SK-N-SH (cell line): Measurements from ENCODE around the gene SNX17. TPM values are rescaled to one million over a fixed set of nuclear protein-coding genes. Genes with fewer than 3 reads are reported as not detected.

ENCODE experiments used
- CTCF ChIA-PET: fragments of 300-600, 350-600 bp; formaldehyde crosslinking; extraction: SDS; loops from one replicate; lab custom pipeline; 2021; lab: Yijun Ruan, JAX
- POLR2A ChIA-PET: fragments of 350-600 bp; sonication (Branson Sonifier 250); formaldehyde crosslinking; extraction: SDS; loops from one replicate; lab custom pipeline; 2020; ENCODE audit warnings: antibody characterized with exemption, inconsistent platforms; lab: Yijun Ruan, JAX
- DNase-seq: peaks from one replicate; pipeline ENCODE4 v3.0.0; 2012
- H2AFZ ChIP-seq: fragments of 200-600 bp; sonication (generic); 2 replicates; pipeline ENCODE4 v1.8.1; 2016; ENCODE audit warnings: antibody characterized with exemption, mild to moderate bottlenecking, low read depth
- H3F3A ChIP-seq: fragments of 200-600 bp; sonication (generic); replicated peaks from 2 replicates; pipeline ENCODE3; 2016; ENCODE audit warnings: antibody characterized with exemption, mild to moderate bottlenecking; ENCODE audit not compliant: insufficient read depth
- H3K27ac ChIP-seq, 2 experiments: fragments of 200-500 bp in 1 of 2; fragments of 200-600 bp in 1 of 2; sonication (Bioruptor generic) in 1 of 2; sonication (generic), shearing (Covaris generic) in 1 of 2; 2 replicates each; pipeline versions ENCODE4 v1.5.1 to v1.6.1; 2014 to 2016; ENCODE audit warnings: low read depth in 2 of 2, inconsistent platforms in 1 of 2, low read length in 1 of 2, mild to moderate bottlenecking in 1 of 2, mixed read lengths in 1 of 2
- H3K27me3 ChIP-seq: fragments of 200-600 bp; sonication (generic), shearing (Covaris generic); 2 replicates; pipeline ENCODE4 v1.6.1; 2016; ENCODE audit warnings: mixed run types; ENCODE audit not compliant: insufficient read depth
- H3K36me3 ChIP-seq, 2 experiments: fragments of 200-500 bp in 1 of 2; fragments of 200-600 bp in 1 of 2; sonication (Bioruptor generic) in 1 of 2; sonication (generic) in 1 of 2; replicated peaks in 1 of 2; 2 replicates each; pipeline versions ENCODE3 to v1.5.1; 2014 to 2016; ENCODE audit warnings: low read length in 1 of 2, mild to moderate bottlenecking in 1 of 2; ENCODE audit not compliant: insufficient read depth in 2 of 2, control insufficient read depth in 1 of 2
- H3K4me1 ChIP-seq, 2 experiments: fragments of 200-500 bp in 1 of 2; fragments of 200-600 bp in 1 of 2; sonication (Bioruptor generic) in 1 of 2; sonication (generic), shearing (Covaris generic) in 1 of 2; 2 replicates each; pipeline versions ENCODE4 v1.5.1 to v1.6.1; 2014 to 2016; ENCODE audit warnings: low read depth in 1 of 2, low read length in 1 of 2, mixed run types in 1 of 2; ENCODE audit not compliant: insufficient read depth in 2 of 2, control insufficient read depth in 1 of 2
- H3K4me2 ChIP-seq: fragments of 200-600 bp; sonication (generic), shearing (Covaris generic); 2 replicates; pipeline ENCODE4 v1.6.1; 2017; ENCODE audit warnings: mixed run types
- H3K4me3 ChIP-seq, 2 experiments: fragments of 200-500 bp in 1 of 2; fragments of 200-600 bp in 1 of 2; sonication (Bioruptor generic) in 1 of 2; sonication (generic), shearing (Covaris generic) in 1 of 2; 2 replicates each; pipeline versions ENCODE4 v1.5.1 to v1.8.1; 2014 to 2016; ENCODE audit warnings: low read depth in 2 of 2, inconsistent platforms in 1 of 2, low read length in 1 of 2, mild to moderate bottlenecking in 1 of 2, mixed read lengths in 1 of 2, moderate library complexity in 1 of 2
- H3K79me2 ChIP-seq: fragments of 200-600 bp; sonication (generic); 2 replicates; pipeline ENCODE4 v1.8.1; 2017; ENCODE audit warnings: mild to moderate bottlenecking; ENCODE audit not compliant: insufficient read depth
- H3K9ac ChIP-seq: fragments of 200-600 bp; sonication (generic); 2 replicates; pipeline ENCODE4 v1.6.1; 2017; ENCODE audit warnings: mixed run types
- H3K9me2 ChIP-seq: fragments of 200-600 bp; sonication (generic); 2 replicates; pipeline ENCODE4 v1.6.1; 2017; ENCODE audit warnings: mixed run types
- H3K9me3 ChIP-seq: fragments of 200-600 bp; sonication (generic); 2 replicates; pipeline ENCODE4 v1.6.1; 2017; ENCODE audit warnings: mixed run types, mild to moderate bottlenecking, moderate library complexity
- H4K20me1 ChIP-seq: fragments of 200-600 bp; sonication (generic); 2 replicates; pipeline ENCODE4 v1.6.1; 2017; ENCODE audit warnings: mild to moderate bottlenecking, mixed run types; ENCODE audit not compliant: insufficient read depth
- GATA2 ChIP-seq: sonication (generic); formaldehyde crosslinking; IDR thresholded peaks from 2 replicates; pipeline ENCODE4 v1.5.0; 2020; ENCODE audit warnings: mild to moderate bottlenecking, missing genetic modification reagents
- MAX ChIP-seq: IDR thresholded peaks from 2 replicates; pipeline ENCODE4 v1.4.0; 2012; ENCODE audit warnings: low read depth
- PBX3 ChIP-seq: IDR thresholded peaks from 2 replicates; pipeline ENCODE4; 2012
- POLR2AphosphoS5 ChIP-seq: IDR thresholded peaks from 2 replicates; pipeline ENCODE4 v1.6.1; 2012; ENCODE audit warnings: low read depth, low read length
- RFX5 ChIP-seq: IDR thresholded peaks from 2 replicates; pipeline ENCODE4 v1.6.1; 2012; ENCODE audit warnings: mild to moderate bottlenecking, improper control_type of control experiment, low read length
- TEAD4 ChIP-seq: IDR thresholded peaks from 2 replicates; pipeline ENCODE4 v1.4.0; 2012; ENCODE audit warnings: mild to moderate bottlenecking, borderline replicate concordance; ENCODE audit not compliant: insufficient read depth
- USF1 ChIP-seq: IDR thresholded peaks from 2 replicates; pipeline ENCODE4 v1.4.0; 2012; ENCODE audit warnings: low read depth, borderline replicate concordance
- YY1 ChIP-seq: IDR thresholded peaks from 2 replicates; pipeline ENCODE4 v1.4.0; 2012; ENCODE audit warnings: low read depth, mild to moderate bottlenecking
- ZBTB33 ChIP-seq: IDR thresholded peaks from 2 replicates; pipeline ENCODE4 v1.4.0; 2012; ENCODE audit warnings: low read depth, borderline replicate concordance
- WGBS: methylation state at CpG from one replicate; pipeline ENCODE4 v1.1.6; 2017; ENCODE audit warnings: low lambda C conversion rate; 5-methylcytosine and 5-hydroxymethylcytosine counted together
- polyA plus RNA-seq, 3 experiments: library from polyadenylated mRNA; depleted of rRNA; stranded (reverse); fragments of >200 nt; gene quantifications; 2 replicates each; pipeline ENCODE4 v1.2.3, GENCODE V29; 2012

Gene SNX17
- polyA plus RNA-seq, 1 of the 3 experiments (the other 2 are of a cell fraction), result 145 TPM

GRCh38 chr2:27398962-27399361 lies 28.5 kb downstream of the SNX17 start:
- H3K9me2 ChIP-seq, result no peaks in the 10 kb centered on the region
- CTCF ChIA-PET, result interaction anchor here (1.6 kb wide), 1 partner anchor 10 kb away, joined by 3 read pairs; the partner anchor contains the start of gene PPM1G
- no peaks in the 10 kb centered on the region for H3K9me3 ChIP-seq
- no peaks in the 10 kb centered on the region for H3K27me3 ChIP-seq
- no peak overlapping the region for H3K27ac ChIP-seq
- no peak overlapping the region for H3K4me3 ChIP-seq
- peaks cover 0 to 32% of the 10 kb centered on the region in 2 experiments for H3K36me3 ChIP-seq
- H3K9ac ChIP-seq, result no peak overlapping the region
- no peaks in the 10 kb centered on the region; a peak in 1 of 4 replicates for H3K4me1 ChIP-seq
- DNase-seq, result no peak
- peaks cover 100% of the 10 kb centered on the region for H3K79me2 ChIP-seq
- no peak overlapping the region for H3K4me2 ChIP-seq
- POLR2A ChIA-PET, result interaction anchor here (0.7 kb wide), 1 partner anchor 199 kb away, joined by 4 read pairs; no protein-coding TSS in a partner anchor
- no peaks in the 10 kb centered on the region for H3F3A ChIP-seq
- WGBS, result 94% methylated on average over 5 of the region's 5 CpGs
- H4K20me1 ChIP-seq, result peaks cover 84% of the 10 kb centered on the region
- TF ChIP-seq USF1 (no peak), GATA2 (CRISPR knock-in tag) (no peak), MAX (no peak), RFX5 (no peak), POLR2AphosphoS5 (no peak)
- H2AFZ ChIP-seq, result no peak overlapping the region

- Histone ChIP-seq H3K4me2 (no peak overlapping the region; the same call in 1 of the 2 replicates), H3K79me2 (peaks cover 100% of the 10 kb centered on the region), H4K20me1 (peaks cover 85% of the 10 kb centered on the region), H3K9me2 (no peaks in the 10 kb centered on the region), H3K9me3 (no peaks in the 10 kb centered on the region), H2AFZ (no peak overlapping the region), H3K27me3 (no peaks in the 10 kb centered on the region), H3K4me3 (no peak overlapping the region), H3K9ac (no peak overlapping the region), H3K36me3 (peaks cover 0 to 32% of the 10 kb centered on the region in 2 experiments), H3F3A (no peaks in the 10 kb centered on the region), H3K4me1 (no peaks in the 10 kb centered on the region; a peak in 1 of 4 replicates), H3K27ac (no peak overlapping the region; a peak in 1 of 4 replicates)
- POLR2A ChIA-PET, result interaction anchor here (0.7 to 1.4 kb wide), 3 partner anchors 9 to 29 kb away, joined by 3 read pairs; partner anchors contain the start of genes NRBP1 and PPM1G
- CTCF ChIA-PET, result interaction anchor here (1.1 to 2.2 kb wide), 4 partner anchors 9 to 283 kb away, joined by 3 to 9 read pairs (median 4); partner anchors contain the start of genes PPM1G and ZNF513
- WGBS, result 100% methylated on average over 2 of the region's 2 CpGs
- DNase-seq, result no peak
- no peak for TF ChIP-seq TEAD4
- no peak for TF ChIP-seq YY1
- TF ChIP-seq USF1, result no peak
- no peak for TF ChIP-seq PBX3
- TF ChIP-seq ZBTB33, result no peak
- peak; percentile 19; the same call in 1 of the 2 replicates for TF ChIP-seq GATA2 (CRISPR knock-in tag)
Observed at GRCh38 chr2:27400348-27401135, 30.1 kb downstream of the SNX17 start.
